HS-27A (cell line): ENCODE measurements around the gene RNLS.

ENCODE experiments used
- DNase-seq: peaks from one replicate; pipeline ENCODE4 v3.0.0-alpha.2; 2012; ENCODE audit warnings: low read depth, missing footprints

The RNLS gene

DNA sequence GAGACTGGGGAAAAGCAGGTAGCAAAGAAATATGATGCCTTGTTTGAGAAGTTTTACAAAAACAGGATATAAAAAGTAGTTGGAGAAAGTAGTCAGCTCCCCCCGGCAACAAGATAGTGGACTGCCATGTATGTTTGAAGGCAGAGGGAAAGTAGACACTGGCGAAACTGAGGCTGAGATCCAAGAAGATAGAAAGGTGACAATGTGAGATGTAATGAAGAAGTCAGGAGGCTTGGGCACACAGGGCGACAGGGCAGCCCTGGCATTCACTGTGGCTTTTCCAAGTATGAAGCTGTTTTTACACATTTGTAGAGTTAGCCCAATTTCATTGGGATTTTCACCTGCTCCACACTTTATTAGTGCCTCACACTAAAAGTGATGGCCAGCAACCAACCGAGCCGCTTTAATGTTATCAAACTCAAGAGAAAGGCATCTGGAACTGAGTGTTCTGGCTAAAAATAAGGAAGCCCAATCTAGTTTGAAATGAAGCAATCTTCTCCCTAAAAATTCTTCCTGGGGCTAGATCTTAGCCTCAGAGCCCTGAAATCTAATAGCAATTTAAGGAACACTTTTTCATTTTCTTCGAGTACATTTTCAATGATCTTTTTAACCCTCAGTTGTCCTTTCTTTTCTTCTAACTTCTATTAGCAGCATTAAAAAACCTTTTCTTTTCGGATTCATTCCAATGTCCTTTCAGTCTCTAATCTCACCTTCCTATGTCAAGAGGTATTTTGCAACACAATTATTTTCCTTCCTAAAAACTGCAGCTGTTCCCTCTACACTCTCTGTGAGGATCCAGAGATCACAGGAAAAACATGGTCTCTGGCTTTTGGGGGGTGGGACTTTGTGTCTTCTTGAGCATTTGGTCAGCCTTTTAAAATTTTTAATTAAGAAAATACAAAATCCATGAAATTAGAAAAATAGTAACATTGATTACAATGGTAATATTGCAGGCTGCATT, 108.0 kb downstream of the RNLS start:
- DNase-seq, result no peak

DNA sequence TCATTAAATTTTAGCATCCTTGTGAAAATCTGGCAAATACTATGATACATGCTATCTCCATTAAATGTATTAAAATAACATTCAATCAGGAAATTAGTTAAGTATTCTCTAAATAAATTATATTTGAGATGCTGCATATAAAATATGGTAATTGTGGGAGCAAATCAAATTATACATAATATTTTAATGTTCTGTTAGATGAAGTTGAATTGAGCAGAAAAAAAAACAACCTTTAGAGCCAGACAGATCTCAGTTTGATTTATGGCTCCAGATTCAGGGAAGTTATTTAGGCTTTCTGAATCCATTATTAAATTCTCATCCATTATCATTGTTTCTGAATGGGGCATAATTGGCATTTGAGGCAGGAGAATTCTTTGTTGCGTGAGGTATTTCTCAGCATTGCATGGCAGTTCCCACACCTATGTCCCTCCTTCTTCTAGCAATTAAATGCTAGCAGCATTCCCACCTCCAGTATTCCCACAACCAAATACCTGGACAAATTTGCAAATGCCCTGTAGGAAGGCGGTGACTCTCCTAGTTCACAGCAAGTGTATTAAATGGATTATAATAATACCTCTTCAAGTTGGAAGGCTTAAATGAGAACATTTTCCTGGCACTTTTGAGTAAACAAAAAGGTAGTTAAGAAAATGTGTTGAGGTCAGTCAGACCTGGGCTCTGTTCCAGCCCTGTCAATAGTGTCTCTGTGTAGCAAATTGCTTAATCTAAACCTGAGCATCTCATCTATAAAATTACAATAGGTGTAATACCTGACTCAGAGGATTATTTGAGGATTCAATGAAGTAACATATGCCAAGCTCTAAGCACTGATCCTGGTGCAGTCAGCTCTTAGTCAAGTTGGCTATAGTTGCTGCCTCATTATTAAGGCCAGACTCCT, 108.9 kb downstream of the RNLS start:
- DNase-seq, result no peak

GRCh38 chr10:88472540-88472939, 110.6 kb downstream of the RNLS start:
- no peak for DNase-seq

- DNase-seq, result no peak
These were observed 111.2 kb downstream of the RNLS start for GRCh38 chr10:88471899-88472298.

DNA sequence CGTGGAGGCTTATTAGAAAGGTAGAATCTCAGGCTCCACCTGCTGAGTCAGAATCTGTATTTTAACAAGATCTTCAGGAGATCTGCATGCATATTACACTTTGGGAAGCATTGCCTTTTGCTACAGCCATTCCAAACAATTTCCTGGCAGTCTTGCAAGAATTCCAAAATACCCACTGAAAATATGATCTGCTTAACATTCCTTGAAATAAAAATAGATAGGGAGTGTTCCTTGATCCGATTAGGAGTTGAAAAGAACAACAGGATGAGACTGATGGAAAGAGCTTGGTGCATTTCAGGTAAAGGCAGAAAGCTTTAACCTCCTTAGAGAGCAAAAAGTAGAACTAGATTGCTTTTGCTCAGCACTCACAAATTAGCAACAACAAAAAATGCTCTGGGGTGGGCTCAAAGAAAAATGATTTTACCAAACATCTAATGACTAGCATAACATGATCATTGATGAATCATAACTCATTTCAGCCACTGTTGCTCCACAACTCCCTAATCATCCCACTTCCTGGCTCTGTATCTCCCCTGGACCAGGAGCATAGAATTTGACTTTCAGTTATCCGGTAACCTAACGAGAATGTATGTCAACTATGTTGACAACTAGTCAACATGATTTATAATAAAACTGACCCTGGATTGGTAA, 115.2 kb downstream of the RNLS start:
- DNase-seq, result no peak

DNA sequence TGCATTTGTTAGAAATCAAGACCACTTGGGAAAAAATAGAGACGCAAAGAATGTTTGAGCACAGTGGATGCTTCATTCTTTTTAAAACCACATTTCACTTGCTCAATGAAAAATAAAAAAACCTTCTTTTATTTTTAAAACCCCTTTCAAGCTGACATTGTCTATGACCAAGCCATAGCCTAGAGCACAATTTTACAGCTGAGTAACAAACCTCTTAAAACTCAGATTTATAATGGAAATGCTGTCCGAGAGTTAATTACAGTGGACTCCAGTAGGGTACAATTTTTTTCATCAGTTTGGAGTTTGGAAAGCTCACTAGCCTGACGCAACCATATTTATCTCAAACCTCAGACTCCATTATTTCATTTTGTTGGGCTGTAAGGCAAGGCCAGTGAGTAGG, 116.3 kb downstream of the RNLS start:
- DNase-seq, result no peak

- DNase-seq, result no peak
These were observed 117.4 kb downstream of the RNLS start for GRCh38 chr10:88465765-88466164.

DNA sequence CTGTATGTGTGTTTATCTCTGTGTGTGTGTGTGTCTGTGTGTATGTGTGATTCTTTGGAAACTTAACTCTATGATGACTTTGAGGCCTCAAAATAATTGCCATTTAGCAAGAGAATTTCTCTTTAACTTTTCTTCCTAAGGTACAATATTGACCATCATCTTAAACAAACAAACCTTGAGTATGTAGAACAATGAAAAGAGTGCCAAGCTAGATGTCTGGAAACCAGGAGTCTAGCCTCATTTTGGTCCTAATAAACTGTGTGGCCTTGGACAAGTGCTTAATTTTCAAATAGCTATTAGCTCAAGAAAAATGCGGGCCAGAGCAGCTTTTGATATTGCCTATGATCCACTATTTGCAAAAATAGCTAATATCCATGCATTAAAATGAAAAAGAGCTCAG, 119.3 kb downstream of the RNLS start:
- DNase-seq, result no peak

DNA sequence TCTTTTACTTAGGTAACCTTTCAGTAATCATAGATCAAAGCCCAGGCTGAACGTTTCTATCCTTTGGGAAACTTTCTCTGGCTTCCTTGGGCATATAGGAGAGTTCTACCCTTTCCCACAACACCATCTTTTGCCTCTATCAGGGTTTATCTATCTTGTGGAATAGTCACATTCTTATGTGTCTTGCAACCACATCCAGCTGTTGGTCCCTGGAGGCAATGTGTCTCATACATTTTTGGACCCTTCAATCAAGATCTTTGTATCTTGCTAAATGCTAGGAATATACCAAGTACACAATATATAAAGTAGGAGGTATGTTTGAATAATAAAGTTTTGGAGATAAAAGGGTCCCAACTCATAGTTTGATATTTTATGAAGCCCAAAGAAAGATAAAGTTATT, 121.7 kb downstream of the RNLS start:
- no peak for DNase-seq

DNA sequence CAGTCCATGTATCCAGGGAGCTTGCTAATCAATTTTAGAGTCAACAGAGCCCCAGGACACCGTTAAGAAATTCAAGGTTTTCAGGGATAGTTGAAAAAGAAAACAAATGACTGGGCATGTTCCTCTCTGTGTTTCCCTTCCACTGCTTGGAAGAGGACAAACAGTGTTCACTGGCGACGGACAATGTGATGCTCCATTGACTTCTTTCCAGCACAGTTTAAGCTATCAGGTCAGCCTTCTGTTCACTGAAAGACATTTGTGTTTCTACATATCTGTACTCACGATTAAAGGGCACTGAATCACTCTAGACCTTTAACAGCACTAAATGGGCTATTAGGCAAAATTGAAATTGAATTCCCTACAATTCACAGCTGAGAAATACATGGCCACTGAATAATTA, 123.6 kb downstream of the RNLS start:
- no peak for DNase-seq

DNA sequence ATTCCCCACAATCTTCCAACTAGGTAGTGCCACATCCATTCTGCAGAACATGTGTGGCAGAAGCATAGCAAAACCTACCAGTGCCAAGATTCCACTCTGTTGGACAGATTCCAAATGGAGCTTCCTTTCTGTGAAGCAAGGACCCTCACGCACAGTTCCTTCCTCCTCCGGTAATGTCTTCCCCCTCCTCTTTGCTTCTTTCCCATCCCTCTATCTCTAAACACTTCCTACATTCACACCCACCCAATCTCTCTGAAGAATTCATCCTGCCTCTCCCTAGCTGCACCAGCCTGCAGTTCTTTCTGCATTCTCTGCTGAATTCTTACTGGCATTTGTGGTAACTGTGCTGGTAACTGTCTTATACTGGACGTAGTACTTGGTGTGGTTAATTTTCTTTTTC, 124.9 kb downstream of the RNLS start:
- no peak for DNase-seq

GRCh38 chr10:88457660-88458059, 125.5 kb downstream of the RNLS start:
- DNase-seq, result no peak

- no peak for DNase-seq
These were observed 126.4 kb downstream of the RNLS start for GRCh38 chr10:88456730-88457129.

GRCh38 chr10:88455831-88456230, 127.3 kb downstream of the RNLS start:
- DNase-seq, result no peak

GRCh38 chr10:88450201-88450600, 132.9 kb downstream of the RNLS start:
- DNase-seq, result no peak

GRCh38 chr10:88442716-88443115, 140.4 kb downstream of the RNLS start:
- DNase-seq, result no peak

GRCh38 chr10:88440541-88440940, 142.6 kb downstream of the RNLS start:
- DNase-seq, result no peak

- DNase-seq, result no peak
These were observed 143.2 kb downstream of the RNLS start for GRCh38 chr10:88439932-88440331.

DNA sequence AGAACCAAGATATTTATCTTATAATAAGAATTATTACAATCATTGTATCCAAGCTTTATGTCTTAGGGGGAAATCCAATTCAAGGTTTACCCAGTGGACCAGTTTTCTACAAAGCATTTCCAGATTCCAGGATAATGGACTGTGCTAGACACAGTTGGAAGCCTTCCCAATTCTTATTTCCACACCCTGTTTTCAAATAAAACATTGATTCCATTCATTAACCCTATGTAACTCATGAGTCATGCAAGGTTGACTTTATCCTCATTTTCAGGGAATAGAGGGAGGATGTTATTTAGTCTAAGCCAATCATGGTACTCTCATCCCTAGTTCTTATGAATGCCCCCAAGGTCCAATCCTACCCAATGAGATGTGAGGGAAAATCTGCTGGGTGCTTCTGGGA, 145.7 kb downstream of the RNLS start:
- no peak for DNase-seq

GRCh38 chr10:88433565-88434186, 149.4 kb downstream of the RNLS start:
- DNase-seq, result no peak

GRCh38 chr10:88431103-88431502, 152.0 kb downstream of the RNLS start:
- DNase-seq, result no peak

DNA sequence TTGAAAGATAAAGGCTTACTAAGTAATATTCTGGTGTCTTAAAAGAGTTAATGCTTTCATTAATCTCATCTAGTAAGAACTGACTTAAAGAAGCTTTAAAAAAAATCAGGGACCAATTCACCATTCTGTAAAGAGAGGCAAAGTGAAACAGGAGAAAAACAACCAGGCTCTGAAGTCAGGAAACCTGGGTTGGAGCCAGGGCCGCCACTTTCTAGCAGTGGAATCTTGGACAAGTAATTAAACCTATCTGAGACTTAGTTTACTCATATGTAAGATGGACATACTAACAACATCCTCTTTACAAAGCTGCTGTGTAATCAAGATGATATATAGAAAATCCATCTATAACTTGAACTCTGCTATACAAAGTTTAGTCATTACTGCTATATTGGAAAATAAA, 154.1 kb downstream of the RNLS start:
- DNase-seq, result no peak
